ENCODE results near the gene SLC30A4.

DNA sequence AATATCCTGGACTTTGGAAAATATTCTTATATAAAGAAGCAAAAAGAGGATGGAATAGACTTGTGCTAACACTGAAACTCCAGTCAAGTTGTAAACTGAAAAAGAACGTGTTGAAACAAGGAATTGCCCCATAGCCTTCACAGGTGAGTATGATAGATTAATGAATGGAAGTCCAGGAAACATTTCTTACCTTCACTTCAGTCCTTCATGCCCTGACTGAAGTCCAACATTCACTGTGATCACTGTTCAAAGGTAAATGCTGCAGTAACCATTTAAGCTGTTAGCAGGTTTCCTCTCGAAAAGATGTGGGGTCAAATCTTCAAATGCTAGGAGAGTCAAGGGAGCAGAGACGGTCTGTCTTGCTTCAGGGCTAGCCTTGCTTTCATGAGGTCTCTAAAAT is 46.1 kb downstream of the SLC30A4 start:
- TF ChIP-seq, protein P1, sequence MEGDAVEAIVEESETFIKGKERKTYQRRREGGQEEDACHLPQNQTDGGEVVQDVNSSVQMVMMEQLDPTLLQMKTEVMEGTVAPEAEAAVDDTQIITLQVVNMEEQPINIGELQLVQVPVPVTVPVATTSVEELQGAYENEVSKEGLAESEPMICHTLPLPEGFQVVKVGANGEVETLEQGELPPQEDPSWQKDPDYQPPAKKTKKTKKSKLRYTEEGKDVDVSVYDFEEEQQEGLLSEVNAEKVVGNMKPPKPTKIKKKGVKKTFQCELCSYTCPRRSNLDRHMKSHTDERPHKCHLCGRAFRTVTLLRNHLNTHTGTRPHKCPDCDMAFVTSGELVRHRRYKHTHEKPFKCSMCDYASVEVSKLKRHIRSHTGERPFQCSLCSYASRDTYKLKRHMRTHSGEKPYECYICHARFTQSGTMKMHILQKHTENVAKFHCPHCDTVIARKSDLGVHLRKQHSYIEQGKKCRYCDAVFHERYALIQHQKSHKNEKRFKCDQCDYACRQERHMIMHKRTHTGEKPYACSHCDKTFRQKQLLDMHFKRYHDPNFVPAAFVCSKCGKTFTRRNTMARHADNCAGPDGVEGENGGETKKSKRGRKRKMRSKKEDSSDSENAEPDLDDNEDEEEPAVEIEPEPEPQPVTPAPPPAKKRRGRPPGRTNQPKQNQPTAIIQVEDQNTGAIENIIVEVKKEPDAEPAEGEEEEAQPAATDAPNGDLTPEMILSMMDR (optimal IDR thresholded peaks at IDR 0.05 in 1 of 3, IDR thresholded peaks at IDR 0.05 in 1 of 3, conservative IDR thresholded peaks at IDR 0.05 in 1 of 3; ENCODE audit: extremely low read depth in 1 of 3, insufficient read depth in 2 of 3, low read length in 3 of 3), result no peak
- no peak for TF ChIP-seq EZH2 (IDR thresholded peaks at IDR 0.05; ENCODE audit: low read length)
